Uterine smooth muscle cell (primary cell): ENCODE results near the gene TRAPPC3L. TPM values are rescaled to one million over a fixed set of nuclear protein-coding genes. Genes with fewer than 3 reads are reported as not detected.

ENCODE experiments used
- total RNA-seq: library from RNA; depleted of rRNA; stranded (reverse); fragments of >200 nt; gene quantifications from 2 replicates; pipeline ENCODE4 v1.2.3, GENCODE V29; 2014

The TRAPPC3L gene
- total RNA-seq = not detected in 2 replicates

GRCh38 chr6:116545651-116546050, at the start of gene TRAPPC3L:
TSS of gene TRAPPC3L (minus strand) at chr6:116545684. CDS start at chr6:116545514, 170 bp downstream.

GRCh38 chr6:116570856-116571682, 25.6 kb upstream of the TRAPPC3L start, which contains the start of gene RWDD1:
TSS of gene RWDD1 (plus strand) at chr6:116571504. CDS start at chr6:116571583, 79 bp downstream.

GRCh38 chr6:116553451-116553850, 8.0 kb upstream of the TRAPPC3L start, which contains the start of gene CALHM4:
TSS of gene CALHM4 (plus strand) at chr6:116553751. CDS start at chr6:116553794, 43 bp downstream.

GRCh38 chr6:116511424-116512110, 33.9 kb downstream of the TRAPPC3L start, which contains the start of gene CALHM5:
TSS of gene CALHM5 (plus strand) at chr6:116511639. CDS start at chr6:116511697, 58 bp downstream.

GRCh38 chr6:116461331-116461931, 84.1 kb downstream of the TRAPPC3L start, which contains the start of gene CALHM6:
TSS of gene CALHM6 (plus strand) at chr6:116461375. CDS start at chr6:116461930, 555 bp downstream.

Other genes with a start within 250 kb of the TRAPPC3L start
- gene DSE, start 174.7 kb downstream of the TRAPPC3L start, total RNA-seq = 76.7 and 143 TPM in 2 replicates
- 0.62 and 0.89 TPM in 2 replicates for gene CALHM6, start 84.3 kb downstream of the TRAPPC3L start, total RNA-seq
- gene CALHM5, start 34.0 kb downstream of the TRAPPC3L start, total RNA-seq = 1.00 and 3.0 TPM in 2 replicates
- not detected in 2 replicates for gene CALHM4, start 8.1 kb upstream of the TRAPPC3L start, total RNA-seq
- gene RWDD1, start 25.8 kb upstream of the TRAPPC3L start, total RNA-seq = 27.0 and 27.4 TPM in 2 replicates
- gene RSPH4A, start 70.8 kb upstream of the TRAPPC3L start, total RNA-seq = 0.11 and 0.12 TPM in 2 replicates
- 16.0 and 20.0 TPM in 2 replicates for gene ZUP1, start 123.1 kb upstream of the TRAPPC3L start, total RNA-seq
- gene KPNA5, start 135.5 kb upstream of the TRAPPC3L start, total RNA-seq = 12.4 and 15.6 TPM in 2 replicates
- 6.5 and 14.1 TPM in 2 replicates for gene FAM162B, start 220.0 kb upstream of the TRAPPC3L start, total RNA-seq